Activated CD4-positive, alpha-beta T cell treated with anti-CD3 and anti-CD28 coated beads, Interleukin-2, Interleukin-6, amounts not matched to agents 100 ng/mL and 50 ng/mL, durations not matched to agents 16 hours and 8 hours (primary cell): ENCODE data around the gene SERPINC1.
"Not testable (repeated sequence)": the region's sequence is repeated elsewhere in the genome, so short reads cannot be mapped to it uniquely, and the experiment has no call there.

Experiments used
- DNase-seq: peaks from one replicate; pipeline ENCODE4 v3.0.0-alpha.2; 2020

Gene SERPINC1

DNA sequence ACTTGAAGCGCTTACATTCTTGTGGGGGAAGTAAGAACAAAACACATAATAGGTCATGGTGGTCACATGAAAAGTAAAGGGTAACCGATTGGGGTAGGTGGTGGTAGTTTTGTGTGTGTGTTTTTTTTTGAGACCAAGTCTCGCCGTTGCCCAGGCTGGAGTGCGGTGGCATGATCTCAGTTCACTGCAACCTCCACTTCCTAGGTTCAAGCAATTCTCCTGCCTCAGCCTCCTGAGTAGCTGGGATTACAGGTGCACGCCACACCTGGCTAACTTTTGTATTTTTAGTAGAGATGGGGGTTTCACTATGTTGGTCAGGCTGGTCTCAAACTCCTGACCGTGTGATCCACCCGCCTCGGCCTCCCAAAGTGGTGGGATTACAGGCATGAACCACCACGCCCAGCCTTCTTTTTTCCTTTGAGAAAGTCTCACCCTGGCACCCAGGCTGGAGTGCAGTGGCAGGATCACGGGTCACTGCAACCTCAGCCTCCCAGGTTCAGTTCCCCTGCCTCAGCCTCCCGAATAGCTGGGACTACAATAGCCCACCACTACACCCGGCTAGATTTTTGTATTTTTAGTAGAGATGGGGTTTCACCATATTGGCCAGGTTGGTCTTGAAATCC is 54.9 kb downstream of the SERPINC1 start:
- DNase-seq: not testable (repeated sequence)

DNA sequence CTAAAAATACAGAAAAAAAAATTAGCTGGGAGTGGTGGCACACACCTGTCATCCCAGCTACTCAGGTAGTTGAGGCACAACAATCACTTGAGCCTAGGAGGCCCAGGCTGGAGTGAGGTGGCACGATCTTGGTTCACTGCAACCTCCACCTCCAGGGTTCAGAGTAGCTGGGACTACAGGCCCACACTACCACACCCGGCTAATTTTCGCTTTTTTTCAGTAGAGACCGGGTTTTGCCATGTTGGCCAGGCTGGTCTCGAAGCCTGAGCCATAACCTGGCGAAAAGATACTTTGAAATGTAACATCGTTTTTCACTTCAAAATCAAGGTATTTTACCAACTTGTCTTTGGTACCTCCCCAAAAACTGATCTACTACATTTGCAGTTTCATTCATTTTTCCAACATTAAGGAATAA is 55.4 kb downstream of the SERPINC1 start:
- DNase-seq: peak; percentile 66

- DNase-seq: no peak
Observed at GRCh38 chr1:173860065-173860464, 57.1 kb downstream of the SERPINC1 start.

GRCh38 chr1:173859547-173859946 is 57.6 kb downstream of the SERPINC1 start:
- DNase-seq: not testable (repeated sequence)

DNA sequence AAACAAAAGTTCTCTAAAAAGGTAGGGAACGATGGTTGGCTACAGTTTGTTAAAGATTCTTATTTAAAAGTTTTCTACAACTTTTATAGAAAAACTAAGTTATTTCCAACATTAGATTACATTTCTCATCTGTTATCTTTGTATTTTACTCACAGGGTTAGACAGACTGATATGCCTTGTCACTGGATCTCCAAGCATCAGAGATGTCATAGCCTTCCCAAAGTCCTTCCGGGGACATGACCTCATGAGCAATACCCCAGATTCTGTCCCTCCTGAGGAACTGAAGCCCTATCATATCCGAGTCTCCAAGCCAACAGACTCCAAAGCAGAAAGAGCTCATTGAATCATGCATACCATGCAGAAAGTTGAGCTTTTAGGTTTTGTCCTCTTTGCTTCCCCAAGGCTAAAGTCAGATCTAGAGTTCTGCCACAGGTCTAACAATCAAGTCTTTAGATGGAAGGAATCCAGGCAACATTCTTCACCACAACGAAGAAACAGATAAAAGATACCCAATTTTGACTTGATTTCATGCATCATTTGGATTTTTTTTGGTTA is 59.7 kb downstream of the SERPINC1 start:
- no peak for DNase-seq

DNA sequence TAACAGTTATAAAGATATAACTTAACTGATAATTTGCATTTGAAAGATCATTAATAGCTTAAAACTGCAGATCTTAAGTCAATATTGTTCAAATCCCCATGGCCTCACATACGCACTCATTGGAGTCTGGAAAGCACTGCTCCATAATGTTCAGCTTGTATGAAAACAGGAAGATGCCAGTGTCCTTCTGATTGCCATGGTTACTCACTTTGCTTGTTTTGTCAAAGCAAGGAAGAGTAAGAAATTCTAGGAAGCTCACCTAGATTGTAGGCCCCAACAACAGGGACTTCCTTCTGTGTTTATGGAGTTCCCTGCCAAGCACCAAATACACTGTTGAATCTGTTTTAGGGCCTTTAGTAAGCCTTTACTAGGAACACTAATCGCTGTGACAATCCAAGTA is 60.2 kb downstream of the SERPINC1 start:
- DNase-seq: no peak

- DNase-seq: no peak
Observed at GRCh38 chr1:173856014-173856413, 61.1 kb downstream of the SERPINC1 start.
